ENCODE data around the gene RDX. TPM values are rescaled to one million over a fixed set of nuclear protein-coding genes. Genes with fewer than 3 reads are reported as not detected.
"Not testable (repeated sequence)": the region's sequence is repeated elsewhere in the genome, so short reads cannot be mapped to it uniquely, and the experiment has no call there.

Gene RDX
- total RNA-seq, 2 experiments from 2014 or later, result 47.9 to 56.2 TPM

GRCh38 chr11:110301577-110301976, 5.2 kb upstream of the RDX start:
- H3K4me3 Mint-ChIP-seq, result no peak overlapping the region
- H3K36me3 Mint-ChIP-seq, result no peaks in the 10 kb centered on the region
- no peaks in the 10 kb centered on the region for H3K9me3 Mint-ChIP-seq
- H3K27me3 Mint-ChIP-seq, result no peaks in the 10 kb centered on the region
- H3K27ac Mint-ChIP-seq, result no peak overlapping the region
- intact Hi-C loops (cut with micrococcal nuclease), result no loop called here
- ChIA-PET CTCF (no interaction called here), POLR2A (no interaction called here)
- peaks cover 19% of the 10 kb centered on the region for H3K4me1 Mint-ChIP-seq (ENCODE audit: low read depth)
- no peak for DNase-seq

- no peak overlapping the region for H3K4me3 Mint-ChIP-seq
- intact Hi-C loops (cut with micrococcal nuclease), result no loop called here
- DNase-seq, result no peak
- H3K36me3 Mint-ChIP-seq, result no peaks in the 10 kb centered on the region
- no peaks in the 10 kb centered on the region for H3K27me3 Mint-ChIP-seq
- CTCF ChIA-PET, result no interaction called here
- H3K9me3 Mint-ChIP-seq, result no peaks in the 10 kb centered on the region
- H3K27ac Mint-ChIP-seq, result no peak overlapping the region
- POLR2A ChIA-PET, result no interaction called here
- peaks cover 19% of the 10 kb centered on the region for H3K4me1 Mint-ChIP-seq (ENCODE audit: low read depth)
Observed at GRCh38 chr11:110301032-110301431, 4.6 kb upstream of the RDX start.

- no peak for DNase-seq
- POLR2A ChIA-PET, result no interaction called here
Observed at GRCh38 chr11:110299006-110299785, 2.8 kb upstream of the RDX start.

GRCh38 chr11:110298301-110298765, 1.9 kb upstream of the RDX start:
- Mint-ChIP-seq H3K27ac (no peak overlapping the region), H3K4me1 (ENCODE audit: low read depth) (peaks cover 38% of the 10 kb centered on the region), H3K9me3 (no peaks in the 10 kb centered on the region), H3K36me3 (peaks cover 5% of the 10 kb centered on the region), H3K4me3 (no peak overlapping the region), H3K27me3 (no peaks in the 10 kb centered on the region)
- CTCF ChIA-PET, result interaction anchor here (0.6 to 2.5 kb wide), 3 partner anchors 51 to 1741 kb away, joined by 3 to 11 read pairs (median 3); no protein-coding TSS in a partner anchor
- POLR2A ChIA-PET, result no interaction called here
- DNase-seq, result no peak
- intact Hi-C loops (cut with micrococcal nuclease), result loop anchor here (1.0 kb wide), 1 partner anchor 30 kb away; no protein-coding TSS in a partner anchor

More at GRCh38 chr11:110299006-110299785, 2.8 kb upstream of the RDX start:
- intact Hi-C loops (cut with micrococcal nuclease), result no loop called here
- H3K27ac Mint-ChIP-seq, result no peak overlapping the region
- H3K4me3 Mint-ChIP-seq, result no peak overlapping the region
- peaks cover 31% of the 10 kb centered on the region for H3K4me1 Mint-ChIP-seq (ENCODE audit: low read depth)
- H3K27me3 Mint-ChIP-seq, result no peaks in the 10 kb centered on the region
- H3K36me3 Mint-ChIP-seq, result peaks cover 5% of the 10 kb centered on the region
- CTCF ChIA-PET, result interaction anchor here (0.6 to 0.7 kb wide), 2 partner anchors 78 to 1080 kb away, joined by 3 to 4 read pairs; partner anchors contain the start of gene POU2AF1
- H3K9me3 Mint-ChIP-seq, result no peaks in the 10 kb centered on the region

- DNase-seq, result no peak
- POLR2A ChIA-PET, result interaction anchor here (0.9 to 1.2 kb wide), 2 partner anchors 48 to 138 kb away, joined by 4 to 5 read pairs; no protein-coding TSS in a partner anchor
- CTCF ChIA-PET, result interaction anchor here (0.6 to 2.5 kb wide), 2 partner anchors 51 to 1742 kb away, joined by 3 to 11 read pairs; no protein-coding TSS in a partner anchor
- Mint-ChIP-seq H3K27ac (peak overlapping the region; percentile 3), H3K4me3 (no peak overlapping the region), H3K27me3 (no peaks in the 10 kb centered on the region), H3K9me3 (no peaks in the 10 kb centered on the region), H3K4me1 (ENCODE audit: low read depth) (peaks cover 40% of the 10 kb centered on the region), H3K36me3 (peaks cover 5% of the 10 kb centered on the region)
- intact Hi-C loops (cut with micrococcal nuclease), result loop anchor here (1.0 kb wide), 1 partner anchor 30 kb away; no protein-coding TSS in a partner anchor
Observed at GRCh38 chr11:110297726-110298300, 1.4 kb upstream of the RDX start.

GRCh38 chr11:110297076-110297725, 787 bp upstream of the RDX start:
- peak overlapping the region; percentile 64 for H3K4me3 Mint-ChIP-seq
- H3K27ac Mint-ChIP-seq, result peak overlapping the region; percentile 3
- H3K4me1 Mint-ChIP-seq (ENCODE audit: low read depth), result peaks cover 40% of the 10 kb centered on the region
- DNase-seq, result no peak
- ChIA-PET CTCF (interaction anchor here (1.1 to 2.5 kb wide), 4 partner anchors 52 to 136 kb away, joined by 3 to 11 read pairs (median 5); no protein-coding TSS in a partner anchor), POLR2A (interaction anchor here (0.9 to 2.1 kb wide), 3 partner anchors 49 to 138 kb away, joined by 4 to 12 read pairs (median 5); no protein-coding TSS in a partner anchor)
- no peaks in the 10 kb centered on the region for H3K27me3 Mint-ChIP-seq
- peaks cover 5% of the 10 kb centered on the region for H3K36me3 Mint-ChIP-seq
- intact Hi-C loops (cut with micrococcal nuclease), result no loop called here
- no peaks in the 10 kb centered on the region for H3K9me3 Mint-ChIP-seq

GRCh38 chr11:110295531-110296225, 736 bp downstream of the RDX start:
- CTCF ChIA-PET, result interaction anchor here (0.6 to 2.5 kb wide), 6 partner anchors 14 to 137 kb away, joined by 3 to 11 read pairs (median 4); no protein-coding TSS in a partner anchor
- Mint-ChIP-seq H3K27me3 (no peaks in the 10 kb centered on the region), H3K4me3 (peak overlapping the region; percentile 85), H3K4me1 (ENCODE audit: low read depth) (peaks cover 45% of the 10 kb centered on the region), H3K36me3 (peaks cover 10% of the 10 kb centered on the region), H3K27ac (peak overlapping the region; percentile 78), H3K9me3 (no peaks in the 10 kb centered on the region)
- peak; percentile 71 for DNase-seq
- intact Hi-C loops (cut with micrococcal nuclease), result loop anchor here (1.0 kb wide), 4 partner anchors 17 to 134 kb away; partner anchors contain the start of gene FDX1
- POLR2A ChIA-PET, result interaction anchor here (0.7 to 2.1 kb wide), 3 partner anchors 11 to 56 kb away, joined by 3 to 12 read pairs (median 3); no protein-coding TSS in a partner anchor

- Mint-ChIP-seq H3K4me1 (ENCODE audit: low read depth) (peaks cover 48% of the 10 kb centered on the region), H3K27ac (peak overlapping the region; percentile 78), H3K9me3 (no peaks in the 10 kb centered on the region), H3K36me3 (peaks cover 10% of the 10 kb centered on the region), H3K4me3 (peak overlapping the region; percentile 85), H3K27me3 (no peaks in the 10 kb centered on the region)
- POLR2A ChIA-PET, result interaction anchor here (1.0 to 2.1 kb wide), 2 partner anchors 54 to 57 kb away, joined by 3 to 12 read pairs; no protein-coding TSS in a partner anchor
- intact Hi-C loops (cut with micrococcal nuclease), result loop anchor here (1.0 kb wide), 1 partner anchor 78 kb away; no protein-coding TSS in a partner anchor
- DNase-seq, result no peak
- CTCF ChIA-PET, result no interaction called here
Observed at GRCh38 chr11:110295086-110295485, 1.3 kb downstream of the RDX start.

GRCh38 chr11:110294509-110294908, 1.9 kb downstream of the RDX start:
- intact Hi-C loops (cut with micrococcal nuclease), result no loop called here
- Mint-ChIP-seq H3K9me3 (no peaks in the 10 kb centered on the region), H3K36me3 (peaks cover 12% of the 10 kb centered on the region), H3K27ac (peak overlapping the region; percentile 65), H3K4me1 (ENCODE audit: low read depth) (peaks cover 48% of the 10 kb centered on the region), H3K4me3 (peak overlapping the region; percentile 85), H3K27me3 (no peaks in the 10 kb centered on the region)
- POLR2A ChIA-PET, result no interaction called here
- CTCF ChIA-PET, result no interaction called here
- DNase-seq, result no peak

GRCh38 chr11:110293389-110293788, 3.0 kb downstream of the RDX start:
- Mint-ChIP-seq H3K27me3 (no peaks in the 10 kb centered on the region), H3K36me3 (peaks cover 12% of the 10 kb centered on the region), H3K4me1 (ENCODE audit: low read depth) (peaks cover 46% of the 10 kb centered on the region), H3K9me3 (no peaks in the 10 kb centered on the region), H3K27ac (no peak overlapping the region), H3K4me3 (peak overlapping the region; percentile 35)
- intact Hi-C loops (cut with micrococcal nuclease), result no loop called here
- DNase-seq, result no peak
- POLR2A ChIA-PET, result interaction anchor here (0.8 kb wide), 1 partner anchor 64 kb away, joined by 3 read pairs; no protein-coding TSS in a partner anchor
- CTCF ChIA-PET, result interaction anchor here (0.6 to 1.8 kb wide), 3 partner anchors 71 to 92 kb away, joined by 3 to 4 read pairs (median 3); no protein-coding TSS in a partner anchor

- H3K27me3 Mint-ChIP-seq; DNase-seq; H3K9me3 Mint-ChIP-seq; intact Hi-C loops (cut with micrococcal nuclease); H3K4me3 Mint-ChIP-seq; POLR2A ChIA-PET; H3K27ac Mint-ChIP-seq: not testable (repeated sequence)
- CTCF ChIA-PET, result interaction anchor here (1.2 to 1.8 kb wide), 2 partner anchors 75 to 91 kb away, joined by 3 to 4 read pairs; no protein-coding TSS in a partner anchor
- peaks cover 44% of the 10 kb centered on the region for H3K4me1 Mint-ChIP-seq (ENCODE audit: low read depth)
- H3K36me3 Mint-ChIP-seq, result peaks cover 12% of the 10 kb centered on the region
Observed at GRCh38 chr11:110292146-110292545, 4.3 kb downstream of the RDX start.
